ENCODE measurements around the gene SMKR1. TPM values are rescaled to one million over a fixed set of nuclear protein-coding genes. Genes with fewer than 3 reads are reported as not detected.

The SMKR1 gene
- total RNA-seq, 1 experiment from 2014 or later = 8.9 TPM

DNA sequence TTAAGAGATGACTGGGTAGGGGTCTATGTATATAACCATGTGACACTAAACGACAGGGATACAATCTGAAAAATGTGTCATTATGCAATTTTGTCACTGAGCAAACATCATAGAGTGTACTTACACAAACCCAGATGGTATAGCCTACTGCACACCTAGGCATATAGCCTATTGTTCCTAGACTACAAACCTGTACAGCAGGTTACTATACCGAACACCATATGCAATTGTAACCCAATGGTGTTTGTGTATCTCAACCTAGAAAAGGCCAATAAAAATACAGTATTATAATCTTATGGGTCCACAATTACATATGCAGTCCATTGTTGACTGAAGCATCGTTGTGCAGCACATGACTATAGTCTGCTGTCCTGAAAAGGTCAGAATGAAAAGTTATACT lies 45.2 kb upstream of the SMKR1 start:
- no peak overlapping the region for H3K4me2 ChIP-seq (ENCODE audit: low read length)
- no peaks in the 10 kb centered on the region for H3K27me3 ChIP-seq (ENCODE audit: insufficient read depth, low read length)
- ChIA-PET RAD21 (ENCODE audit: low non-redundant PET in 1 of 2, low total read pairs in 2 of 2, uncharacterized antibody in 2 of 2, unreplicated experiment in 2 of 2) (no interaction called here), CTCF (no interaction called here), POLR2A (no interaction called here)
- no peak for ATAC-seq
- no TSS peak for BruUV-seq (replicated peaks)
- no peak overlapping the region for H3K4me3 ChIP-seq (replicated peaks in 1 of 2; ENCODE audit: low read depth in 1 of 2, low read length in 2 of 2)
- intact Hi-C loops (cut with micrococcal nuclease) = no loop called here
- H3K4me1 ChIP-seq (ENCODE audit: control insufficient read depth in 1 of 2, insufficient read depth in 2 of 2, low read length in 2 of 2) = peaks cover 7 to 27% of the 10 kb centered on the region in 2 experiments
- H3K9me3 ChIP-seq (ENCODE audit: control insufficient read depth in 1 of 2, insufficient read depth in 1 of 2, low read depth in 1 of 2, low read length in 2 of 2) = no peaks in the 10 kb centered on the region
- H3K9ac ChIP-seq (ENCODE audit: low read length) = no peak overlapping the region
- H3K9me2 ChIP-seq (ENCODE audit: insufficient read depth) = no peaks in the 10 kb centered on the region
- no peak for DNase-seq (ENCODE audit: low read depth, low spot score)
- no peak overlapping the region for H2AFZ ChIP-seq (ENCODE audit: low read depth, low read length, poor library complexity, severe bottlenecking)
- peaks cover 11 to 39% of the 10 kb centered on the region in 2 experiments for H3K36me3 ChIP-seq (ENCODE audit: control insufficient read depth in 1 of 2, insufficient read depth in 2 of 2, low read length in 2 of 2)
- H4K20me1 ChIP-seq (ENCODE audit: insufficient read depth) = no peaks in the 10 kb centered on the region
- no peaks in the 10 kb centered on the region for H3K79me2 ChIP-seq (ENCODE audit: insufficient read depth, low read length)
- TF ChIP-seq EZH2 (IDR thresholded peaks at IDR 0.05) = no peak
- TF ChIP-seq RAD21 (IDR thresholded peaks at IDR 0.05; ENCODE audit: low read depth) = no peak
- TF ChIP-seq, protein P1, sequence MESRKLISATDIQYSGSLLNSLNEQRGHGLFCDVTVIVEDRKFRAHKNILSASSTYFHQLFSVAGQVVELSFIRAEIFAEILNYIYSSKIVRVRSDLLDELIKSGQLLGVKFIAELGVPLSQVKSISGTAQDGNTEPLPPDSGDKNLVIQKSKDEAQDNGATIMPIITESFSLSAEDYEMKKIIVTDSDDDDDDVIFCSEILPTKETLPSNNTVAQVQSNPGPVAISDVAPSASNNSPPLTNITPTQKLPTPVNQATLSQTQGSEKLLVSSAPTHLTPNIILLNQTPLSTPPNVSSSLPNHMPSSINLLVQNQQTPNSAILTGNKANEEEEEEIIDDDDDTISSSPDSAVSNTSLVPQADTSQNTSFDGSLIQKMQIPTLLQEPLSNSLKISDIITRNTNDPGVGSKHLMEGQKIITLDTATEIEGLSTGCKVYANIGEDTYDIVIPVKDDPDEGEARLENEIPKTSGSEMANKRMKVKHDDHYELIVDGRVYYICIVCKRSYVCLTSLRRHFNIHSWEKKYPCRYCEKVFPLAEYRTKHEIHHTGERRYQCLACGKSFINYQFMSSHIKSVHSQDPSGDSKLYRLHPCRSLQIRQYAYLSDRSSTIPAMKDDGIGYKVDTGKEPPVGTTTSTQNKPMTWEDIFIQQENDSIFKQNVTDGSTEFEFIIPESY (IDR thresholded peaks at IDR 0.05; ENCODE audit: extremely low read depth, insufficient replicate concordance, low read length) = no peak
- TF ChIP-seq SRF (IDR thresholded peaks at IDR 0.05; ENCODE audit: low read depth) = no peak
- TF ChIP-seq JUND (IDR thresholded peaks at IDR 0.05) = no peak
- TF ChIP-seq EZH2phosphoT487 (IDR thresholded peaks at IDR 0.05; ENCODE audit: borderline replicate concordance) = no peak
- TF ChIP-seq ZFX (IDR thresholded peaks at IDR 0.05) = no peak
- TF ChIP-seq YY1 (IDR thresholded peaks at IDR 0.05; ENCODE audit: extremely low read depth, insufficient replicate concordance, low read depth, low read length) = no peak
- no peak for TF ChIP-seq CBX3 (IDR thresholded peaks at IDR 0.05; ENCODE audit: low read depth)
- TF ChIP-seq, protein P2, sequence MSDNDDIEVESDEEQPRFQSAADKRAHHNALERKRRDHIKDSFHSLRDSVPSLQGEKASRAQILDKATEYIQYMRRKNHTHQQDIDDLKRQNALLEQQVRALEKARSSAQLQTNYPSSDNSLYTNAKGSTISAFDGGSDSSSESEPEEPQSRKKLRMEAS (IDR thresholded peaks at IDR 0.05) = no peak
- TF ChIP-seq SIN3A (IDR thresholded peaks at IDR 0.05; ENCODE audit: low read depth) = no peak
- TF ChIP-seq SP1 (IDR thresholded peaks at IDR 0.05; ENCODE audit: low read depth) = no peak
- no peak for TF ChIP-seq FOSL1 (IDR thresholded peaks at IDR 0.05; ENCODE audit: low read depth)
- H3K27ac ChIP-seq (ENCODE audit: low read depth, low read length) = no peak overlapping the region

Measured in HCT116 (cell line).